Left lung (tissue), 10 donors: Measurements from ENCODE around the gene METAP1. TPM values are rescaled to one million over a fixed set of nuclear protein-coding genes. Genes with fewer than 3 reads are reported as not detected.
A peak's percentile ranks its signal among the peaks of the same experiment; 100 is the strongest.

ENCODE experiments used
- ATAC-seq: fragments of 200-7000 bp; cut with Tn5 transposase; one replicate; pipeline ENCODE4 v1.9.1; 2020; ENCODE audit warnings: moderate library complexity
- DNase-seq, 4 donors: peaks; one replicate each; pipeline ENCODE4 v3.0.0-alpha.2; 2013 to 2020
- H3K27ac ChIP-seq, 2 donors: fragments of 200-600 bp; sonication (generic) in 1 of 2; one replicate each; pipeline versions ENCODE4 v1.5.0 to v1.8.0; 2020 to 2021
- H3K27me3 ChIP-seq, 2 donors: fragments of 200-600 bp; sonication (generic) in 1 of 2; one replicate each; pipeline versions ENCODE4 v1.5.0 to v1.8.0; 2020 to 2021
- H3K36me3 ChIP-seq, 2 donors: fragments of 200-600 bp; sonication (generic) in 1 of 2; one replicate each; pipeline versions ENCODE4 v1.5.0 to v1.8.0; 2020 to 2021
- H3K4me1 ChIP-seq, 2 donors: fragments of 200-600 bp; one replicate each; pipeline ENCODE4 v1.8.0; 2021
- H3K4me3 ChIP-seq, 2 donors: fragments of 200-600 bp; sonication (generic) in 1 of 2; one replicate each; pipeline versions ENCODE4 v1.5.0 to v1.8.0; 2020 to 2021; ENCODE audit warnings: mild to moderate bottlenecking in 1 of 2
- H3K9me3 ChIP-seq, 2 donors: fragments of 200-600 bp; sonication (generic) in 1 of 2; one replicate each; pipeline versions ENCODE4 v1.5.0 to v1.8.0; 2020 to 2021
- CTCF ChIP-seq, 2 donors: fragments of 200-600 bp; sonication (generic) in 1 of 2; IDR thresholded peaks; one replicate each; pipeline versions ENCODE4 v1.5.0 to v1.8.0; 2021; ENCODE audit warnings: antibody characterized with exemption in 2 of 2
- intact Hi-C, 2 donors: fragments of 100-400 bp; cut with DNase I; formaldehyde crosslinking; loops; one replicate each; pipeline versions ENCODE4 v1.11.2 to v1.14.2; 2022
- polyA plus RNA-seq, 6 donors: library from polyadenylated mRNA; unstranded; fragments of 120-200 nt; gene quantifications; one replicate each; pipeline ENCODE4 v1.2.1, GENCODE V29; 2013; ENCODE audit not compliant: insufficient read length in 6 of 6
- total RNA-seq, 2 donors: library from RNA; stranded (reverse); fragmentation: NEBNext Ultra II Directional; extraction: Animal tissue kit (Norgen Biotek cat#: 25700); gene quantifications; one replicate each; pipeline ENCODE4 v1.2.1, GENCODE V29; 2021
- donor health status: DM: no; HTN: yes; CAD: no.
- donor health status: DM: no; HTN: no; CAD: no.

Gene METAP1
- total and polyA plus RNA-seq, 8 donors: 31.5 to 73.1 (median 61.5) TPM

DNA sequence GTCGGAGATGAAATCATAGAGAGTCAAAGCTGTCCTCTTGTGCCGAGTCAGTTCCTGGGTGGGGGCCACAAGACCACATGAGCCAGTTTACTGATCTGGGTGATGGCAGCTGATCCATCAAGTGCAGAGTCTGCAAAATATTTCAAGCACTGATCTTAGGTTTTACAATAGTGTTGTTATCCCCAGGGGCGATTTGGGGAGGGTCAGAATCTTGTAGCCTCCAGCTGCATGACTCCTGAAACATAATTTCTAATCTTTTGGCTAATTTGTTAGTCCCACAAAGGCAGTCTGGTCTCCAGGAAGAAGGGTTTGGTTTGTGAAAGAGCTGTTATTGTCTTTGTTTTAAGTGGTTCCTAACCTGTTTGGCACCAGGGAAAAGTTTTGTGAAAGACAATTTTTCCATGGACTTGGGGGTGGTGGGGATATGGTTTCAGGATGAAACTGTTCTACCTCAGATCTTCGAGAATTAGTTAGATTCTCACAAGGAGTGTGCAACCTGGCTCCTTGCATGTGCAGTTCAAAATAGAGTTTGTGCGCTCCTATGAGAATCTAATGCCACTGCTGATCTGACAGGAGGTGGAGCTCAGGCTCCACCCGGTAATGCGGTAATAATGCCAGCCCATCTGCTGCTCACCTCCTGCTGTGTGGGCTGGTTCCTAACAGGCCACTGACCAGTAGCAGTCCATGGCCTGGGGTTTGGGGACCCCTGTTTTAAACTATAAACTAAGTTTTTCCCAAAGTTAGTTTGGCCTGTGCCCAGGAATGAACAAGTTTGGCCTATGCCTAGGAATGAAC lies 29.2 kb downstream of the METAP1 start:
- H3K27ac ChIP-seq: no peak overlapping the region
- H3K4me1 ChIP-seq: no peaks in the 10 kb centered on the region
- H3K27me3 ChIP-seq: no peaks in the 10 kb centered on the region
- H3K9me3 ChIP-seq: peaks cover 0 to 16% of the 10 kb centered on the region in 2 donors
- intact Hi-C loops: no loop called here
- H3K36me3 ChIP-seq: peaks cover 0 to 4% of the 10 kb centered on the region in 2 donors
- no peak overlapping the region for H3K4me3 ChIP-seq
- no peak for TF ChIP-seq CTCF (IDR thresholded peaks at IDR 0.05)
- no peak for DNase-seq
- ATAC-seq: peak; percentile 87

- H3K36me3 ChIP-seq: peaks cover 0 to 4% of the 10 kb centered on the region in 2 donors
- no peak for TF ChIP-seq CTCF (IDR thresholded peaks at IDR 0.05)
- DNase-seq (peak in 1 of 4 donors; percentile 18), ATAC-seq (peak; percentile 41)
- H3K27ac ChIP-seq: no peak overlapping the region
- intact Hi-C loops: no loop called here
- no peaks in the 10 kb centered on the region for H3K4me1 ChIP-seq
- no peak overlapping the region for H3K4me3 ChIP-seq
- H3K27me3 ChIP-seq: no peaks in the 10 kb centered on the region
- peaks cover 0 to 12% of the 10 kb centered on the region in 2 donors for H3K9me3 ChIP-seq
Observed at GRCh38 chr4:99025506-99025905, 30.0 kb downstream of the METAP1 start.

DNA sequence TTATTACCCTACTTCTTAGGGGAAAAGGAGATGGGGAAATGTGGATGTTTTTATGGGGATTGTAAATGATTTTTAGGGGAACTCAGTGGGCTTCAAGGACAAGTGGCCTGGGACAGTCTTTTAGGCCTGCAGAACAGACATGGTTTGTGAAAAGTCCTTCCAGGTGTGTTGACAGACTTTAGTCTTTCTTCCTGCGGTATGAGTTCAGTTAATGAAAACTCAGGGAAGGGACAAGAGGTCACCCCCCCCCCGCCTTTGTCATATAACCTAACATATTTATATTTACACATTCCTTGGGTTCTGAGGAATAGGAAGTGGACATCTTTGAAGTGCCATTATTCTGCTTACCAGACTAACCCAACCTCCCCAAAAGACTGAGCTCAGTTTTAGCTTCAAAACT lies 31.8 kb downstream of the METAP1 start:
- no peaks in the 10 kb centered on the region for H3K4me1 ChIP-seq
- no peak overlapping the region for H3K4me3 ChIP-seq
- no peak overlapping the region for H3K27ac ChIP-seq
- DNase-seq: no peak
- intact Hi-C loops: no loop called here
- TF ChIP-seq CTCF (IDR thresholded peaks at IDR 0.05): no peak
- peaks cover 0 to 3% of the 10 kb centered on the region in 2 donors for H3K36me3 ChIP-seq
- no peak for ATAC-seq
- no peaks in the 10 kb centered on the region for H3K9me3 ChIP-seq
- H3K27me3 ChIP-seq: no peaks in the 10 kb centered on the region

- H3K27ac ChIP-seq: no peak overlapping the region
- peak; percentile 17 for ATAC-seq
Observed at GRCh38 chr4:99028187-99028586, 32.7 kb downstream of the METAP1 start.

More at GRCh38 chr4:99028187-99028586, 32.7 kb downstream of the METAP1 start:
- Histone ChIP-seq H3K4me1 (no peaks in the 10 kb centered on the region), H3K9me3 (no peaks in the 10 kb centered on the region), H3K27me3 (no peaks in the 10 kb centered on the region), H3K4me3 (no peak overlapping the region), H3K36me3 (peaks cover 0 to 3% of the 10 kb centered on the region in 2 donors)
- intact Hi-C loops: no loop called here
- DNase-seq: no peak
- no peak for TF ChIP-seq CTCF (IDR thresholded peaks at IDR 0.05)
